C4-2B (cell line): Measurements from ENCODE around the gene KCNJ13.

Experiments
- ZFX ChIP-seq: fragments of 450-650 bp; IDR thresholded peaks from 2 replicates; pipeline ENCODE4 v1.6.1; 2017
- TF ChIP-seq, protein P1 (sequence below): fragments of 450-650 bp; conservative IDR thresholded peaks from 2 replicates; pipeline ENCODE4 v1.5.1; 2017; ENCODE audit warnings: mild to moderate bottlenecking

DNA sequence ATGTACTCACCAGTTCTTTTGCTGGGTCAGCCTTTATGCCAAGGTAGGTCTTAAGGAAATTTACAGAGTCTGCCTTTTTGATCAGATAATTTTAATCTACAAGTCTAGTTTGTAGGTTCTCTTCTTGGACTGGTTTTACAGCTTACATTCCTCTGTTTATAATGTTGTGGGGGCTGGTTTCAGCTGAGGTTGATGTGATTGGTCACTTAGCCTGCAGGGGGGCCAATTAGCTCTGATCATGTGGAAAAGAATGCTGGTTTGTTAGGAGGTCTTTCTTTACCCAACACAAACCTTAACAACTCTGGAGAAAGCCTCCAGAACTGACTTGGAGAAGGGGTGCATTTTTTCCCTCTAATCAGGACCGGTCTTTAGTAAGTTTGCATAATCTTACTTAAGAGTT lies at the start of gene KCNJ13:
- TF ChIP-seq, protein P1, sequence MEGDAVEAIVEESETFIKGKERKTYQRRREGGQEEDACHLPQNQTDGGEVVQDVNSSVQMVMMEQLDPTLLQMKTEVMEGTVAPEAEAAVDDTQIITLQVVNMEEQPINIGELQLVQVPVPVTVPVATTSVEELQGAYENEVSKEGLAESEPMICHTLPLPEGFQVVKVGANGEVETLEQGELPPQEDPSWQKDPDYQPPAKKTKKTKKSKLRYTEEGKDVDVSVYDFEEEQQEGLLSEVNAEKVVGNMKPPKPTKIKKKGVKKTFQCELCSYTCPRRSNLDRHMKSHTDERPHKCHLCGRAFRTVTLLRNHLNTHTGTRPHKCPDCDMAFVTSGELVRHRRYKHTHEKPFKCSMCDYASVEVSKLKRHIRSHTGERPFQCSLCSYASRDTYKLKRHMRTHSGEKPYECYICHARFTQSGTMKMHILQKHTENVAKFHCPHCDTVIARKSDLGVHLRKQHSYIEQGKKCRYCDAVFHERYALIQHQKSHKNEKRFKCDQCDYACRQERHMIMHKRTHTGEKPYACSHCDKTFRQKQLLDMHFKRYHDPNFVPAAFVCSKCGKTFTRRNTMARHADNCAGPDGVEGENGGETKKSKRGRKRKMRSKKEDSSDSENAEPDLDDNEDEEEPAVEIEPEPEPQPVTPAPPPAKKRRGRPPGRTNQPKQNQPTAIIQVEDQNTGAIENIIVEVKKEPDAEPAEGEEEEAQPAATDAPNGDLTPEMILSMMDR = no peak
- TF ChIP-seq ZFX = no peak
